HEK293 (cell line): ENCODE measurements around the gene XIRP1.

Source experiments
- BCL11A ChIP-seq: fragments of 450-650 bp; formaldehyde crosslinking; IDR thresholded peaks from 2 replicates; pipeline ENCODE4 v1.5.1; 2016; ENCODE audit warnings: low read depth, missing biosample characterization, missing genetic modification characterization
- CTCF ChIP-seq: fragments of 450-650 bp; formaldehyde crosslinking; IDR thresholded peaks from 2 replicates; pipeline ENCODE4 v1.5.1; 2016; ENCODE audit warnings: missing biosample characterization, missing genetic modification characterization
- TCF7L2 ChIP-seq: IDR thresholded peaks from 2 replicates; pipeline ENCODE4 v1.6.1; 2011; ENCODE audit warnings: low read depth, mild to moderate bottlenecking, inconsistent platforms, low read length, moderate library complexity, borderline replicate concordance
- YY1 ChIP-seq: fragments of 450-650 bp; formaldehyde crosslinking; IDR thresholded peaks from 2 replicates; pipeline ENCODE4 v1.5.1; 2018; ENCODE audit warnings: missing biosample characterization, missing genetic modification characterization
- YY2 ChIP-seq: fragments of 450-650 bp; formaldehyde crosslinking; IDR thresholded peaks from 2 replicates; pipeline ENCODE4 v1.5.1; 2016; ENCODE audit warnings: missing biosample characterization, missing genetic modification characterization
- ZBTB21 ChIP-seq: fragments of 450-650 bp; formaldehyde crosslinking; IDR thresholded peaks from 2 replicates; pipeline ENCODE4 v1.5.1; 2017; ENCODE audit warnings: missing biosample characterization, missing genetic modification characterization
- ZBTB7A ChIP-seq: fragments of 450-650 bp; formaldehyde crosslinking; IDR thresholded peaks from 2 replicates; pipeline ENCODE4 v1.5.1; 2016; ENCODE audit warnings: low read depth, missing biosample characterization, missing genetic modification characterization
- ZFP37 ChIP-seq: fragments of 450-650 bp; formaldehyde crosslinking; IDR thresholded peaks from 2 replicates; pipeline ENCODE4 v1.5.1; 2016; ENCODE audit warnings: missing biosample characterization, missing genetic modification characterization
- ZNF274 ChIP-seq, 2 experiments: fragments of 200-500 bp in 1 of 2; fragments of 450-650 bp in 1 of 2; sonication (Bioruptor generic) in 1 of 2; formaldehyde crosslinking in 1 of 2; IDR thresholded peaks; 2 replicates each; pipeline versions ENCODE4 v1.5.1 to v1.6.1; 2014 to 2016; ENCODE audit warnings: borderline replicate concordance in 1 of 2, inconsistent platforms in 1 of 2, low read length in 1 of 2, missing biosample characterization in 1 of 2, missing genetic modification characterization in 1 of 2
- ZNF362 ChIP-seq: fragments of 450-650 bp; formaldehyde crosslinking; IDR thresholded peaks from 2 replicates; pipeline ENCODE4 v1.5.1; 2016; ENCODE audit warnings: missing biosample characterization, missing genetic modification characterization
- ZNF366 ChIP-seq: fragments of 450-650 bp; formaldehyde crosslinking; conservative IDR thresholded peaks from 2 replicates; pipeline ENCODE4 v1.5.1; 2016; ENCODE audit warnings: missing biosample characterization, missing genetic modification characterization
- ZNF398 ChIP-seq: fragments of 450-650 bp; formaldehyde crosslinking; IDR thresholded peaks from 2 replicates; pipeline ENCODE4 v1.5.1; 2017; ENCODE audit warnings: missing biosample characterization, missing genetic modification characterization
- ZNF747 ChIP-seq: fragments of 450-650 bp; formaldehyde crosslinking; IDR thresholded peaks from 2 replicates; pipeline ENCODE4 v1.5.1; 2016; ENCODE audit warnings: missing biosample characterization, missing genetic modification characterization

GRCh38 chr3:39173318-39174125 is 18.9 kb downstream of the XIRP1 start:
- TF ChIP-seq CTCF (tag by site-specific recombination) (no peak), TCF7L2 (no peak), ZFP37 (tag by site-specific recombination) (no peak), ZNF362 (no peak), ZBTB21 (tag by site-specific recombination) (no peak), ZNF274 (IDR thresholded peaks at IDR 0.05; ENCODE audit: low read length) (no peak), ZNF274 (tag by site-specific recombination; IDR thresholded peaks at IDR 0.05; ENCODE audit: borderline replicate concordance) (no peak), ZBTB7A (tag by site-specific recombination) (no peak), YY1 (tag by site-specific recombination) (no peak), ZNF747 (tag by site-specific recombination) (no peak), YY2 (tag by site-specific recombination) (no peak), BCL11A (no peak), ZNF398 (tag by site-specific recombination) (no peak), ZNF366 (no peak)
